ENCODE results near the gene BNIP3. TPM values are rescaled to one million over a fixed set of nuclear protein-coding genes. Genes with fewer than 3 reads are reported as not detected.

BNIP3 gene
- polyA plus RNA-seq, 1 experiment: 73.5 TPM

GRCh38 chr10:132020456-132020855, 38.7 kb upstream of the BNIP3 start:
- ChIA-PET CTCF (interaction anchor here (0.5 to 4.2 kb wide), 4 partner anchors 22 to 134 kb away, joined by 3 to 120 read pairs (median 4); no protein-coding TSS in a partner anchor), POLR2A (no interaction called here)
- DNase-seq (ENCODE audit: low read depth, low spot score): no peak

GRCh38 chr10:132019366-132019765, 37.6 kb upstream of the BNIP3 start:
- no peak for DNase-seq (ENCODE audit: low read depth, low spot score)
- CTCF ChIA-PET: interaction anchor here (1.9 kb wide), 1 partner anchor 133 kb away, joined by 7 read pairs; no protein-coding TSS in a partner anchor
- Histone ChIP-seq H3K27me3 (ENCODE audit: control insufficient read depth, insufficient read depth, low read length) (peaks cover 9% of the 10 kb centered on the region), H3K9me3 (ENCODE audit: control insufficient read depth, insufficient read depth, low read length) (no peaks in the 10 kb centered on the region; the same call in 1 of the 2 replicates), H3K27ac (ENCODE audit: low read depth, low read length) (no peak overlapping the region), H3K4me3 (ENCODE audit: low read depth, low read length) (no peak overlapping the region)
- TF ChIP-seq CTCF (IDR thresholded peaks at IDR 0.05; ENCODE audit: low read depth, low read length): no peak
- POLR2A ChIA-PET: no interaction called here

More at GRCh38 chr10:132020456-132020855, 38.7 kb upstream of the BNIP3 start:
- Histone ChIP-seq H3K27me3 (ENCODE audit: control insufficient read depth, insufficient read depth, low read length) (peaks cover 16% of the 10 kb centered on the region), H3K27ac (ENCODE audit: low read depth, low read length) (no peak overlapping the region), H3K9me3 (ENCODE audit: control insufficient read depth, insufficient read depth, low read length) (no peaks in the 10 kb centered on the region; the same call in 1 of the 2 replicates), H3K4me3 (ENCODE audit: low read depth, low read length) (no peak overlapping the region)
- TF ChIP-seq CTCF (IDR thresholded peaks at IDR 0.05; ENCODE audit: low read depth, low read length): no peak

GRCh38 chr10:132018446-132018845, 36.7 kb upstream of the BNIP3 start:
- POLR2A ChIA-PET: no interaction called here
- H3K27ac ChIP-seq (ENCODE audit: low read depth, low read length): no peak overlapping the region
- peaks cover 12% of the 10 kb centered on the region for H3K27me3 ChIP-seq (ENCODE audit: control insufficient read depth, insufficient read depth, low read length)
- no peak for TF ChIP-seq CTCF (IDR thresholded peaks at IDR 0.05; ENCODE audit: low read depth, low read length)
- H3K4me3 ChIP-seq (ENCODE audit: low read depth, low read length): no peak overlapping the region
- H3K9me3 ChIP-seq (ENCODE audit: control insufficient read depth, insufficient read depth, low read length): no peaks in the 10 kb centered on the region; the same call in 1 of the 2 replicates
- CTCF ChIA-PET: interaction anchor here (1.9 kb wide), 1 partner anchor 133 kb away, joined by 7 read pairs; no protein-coding TSS in a partner anchor
- no peak for DNase-seq (ENCODE audit: low read depth, low spot score)

- Histone ChIP-seq H3K9me3 (ENCODE audit: control insufficient read depth, insufficient read depth, low read length) (no peaks in the 10 kb centered on the region; the same call in 1 of the 2 replicates), H3K27ac (ENCODE audit: low read depth, low read length) (no peak overlapping the region), H3K4me3 (ENCODE audit: low read depth, low read length) (no peak overlapping the region), H3K27me3 (ENCODE audit: control insufficient read depth, insufficient read depth, low read length) (peaks cover 15% of the 10 kb centered on the region)
- DNase-seq (ENCODE audit: low read depth, low spot score): no peak
- CTCF ChIA-PET: no interaction called here
- TF ChIP-seq CTCF (IDR thresholded peaks at IDR 0.05; ENCODE audit: low read depth, low read length): no peak
- POLR2A ChIA-PET: no interaction called here
Measured at GRCh38 chr10:132016514-132016913, 34.8 kb upstream of the BNIP3 start.

GRCh38 chr10:132011445-132011844, 29.7 kb upstream of the BNIP3 start:
- no peak overlapping the region for H3K4me3 ChIP-seq (ENCODE audit: low read depth, low read length)
- no peak for TF ChIP-seq CTCF (IDR thresholded peaks at IDR 0.05; ENCODE audit: low read depth, low read length)
- DNase-seq (ENCODE audit: low read depth, low spot score): no peak
- H3K9me3 ChIP-seq (ENCODE audit: control insufficient read depth, insufficient read depth, low read length): no peaks in the 10 kb centered on the region
- POLR2A ChIA-PET: no interaction called here
- CTCF ChIA-PET: interaction anchor here (2.8 kb wide), 1 partner anchor 11 kb away, joined by 29 read pairs; no protein-coding TSS in a partner anchor
- H3K27ac ChIP-seq (ENCODE audit: low read depth, low read length): no peak overlapping the region
- peaks cover 30% of the 10 kb centered on the region for H3K27me3 ChIP-seq (ENCODE audit: control insufficient read depth, insufficient read depth, low read length)

Data from AG04450 (cell line).